HepG2 (cell line): ENCODE results near the gene LIPH. TPM values are rescaled to one million over a fixed set of nuclear protein-coding genes. Genes with fewer than 3 reads are reported as not detected.

Source experiments
- ATAC-seq: fragments of 200-7000 bp; cut with Tn5 transposase; 3 replicates; pipeline ENCODE4 v1.9.1; 2020; ENCODE audit warnings: mild to moderate bottlenecking, moderate library complexity
- BruUV-seq: library from RNA; stranded (reverse); fragments of 400-500 nt; replicated peaks from 2 replicates; lab custom pipeline; 2021; lab: Mats Ljungman, UMichigan
- CTCF ChIA-PET: fragments of 300-600 bp; formaldehyde crosslinking; extraction: SDS; loops from one replicate; lab custom pipeline; 2021; ENCODE audit warnings: low total read pairs, inconsistent platforms, low intra/inter-chr PET ratio; lab: Yijun Ruan, JAX
- POLR2A ChIA-PET: fragments of 350-600 bp; sonication (Branson Sonifier 250); formaldehyde crosslinking; loops from one replicate; lab custom pipeline; 2020; ENCODE audit warnings: antibody characterized with exemption, inconsistent platforms; lab: Yijun Ruan, JAX
- DNase-seq: peaks from one replicate; pipeline ENCODE4 v3.0.0-alpha.2; 2015; ENCODE audit warnings: low spot score
- FAIRE-seq: peaks from 3 replicates; lab custom pipeline; 2011; peaks lifted over from hg19 to GRCh38; lab: Jason Lieb, UNC
- H2AFZ ChIP-seq: one replicate; pipeline ENCODE4 v1.6.1; 2011; ENCODE audit warnings: low read length, inconsistent platforms
- H3K27ac ChIP-seq: fragments of 300-600 bp; 3 replicates; pipeline ENCODE4 v1.8.0; 2011; ENCODE audit warnings: mixed run types, mild to moderate bottlenecking, mixed read lengths, low read length, inconsistent platforms; ENCODE audit not compliant: insufficient read depth; ENCODE audit errors: extremely low read length
- H3K27me3 ChIP-seq, 2 experiments: fragments of 200-600 bp in 1 of 2; 2 replicates in 1 of 2; 3 replicates in 1 of 2; pipeline versions ENCODE4 v1.6.0 to v1.8.0; 2011; ENCODE audit warnings: low read length in 2 of 2, mild to moderate bottlenecking in 2 of 2, moderate library complexity in 2 of 2, inconsistent platforms in 1 of 2; ENCODE audit not compliant: insufficient read depth in 2 of 2, control insufficient read depth in 1 of 2
- H3K36me3 ChIP-seq, 2 experiments: fragments of 200-600 bp in 1 of 2; replicated peaks in 1 of 2; 2 replicates in 1 of 2; 3 replicates in 1 of 2; pipeline versions ENCODE4 v1.5.1 to v1.8.0; 2011; ENCODE audit warnings: low read length in 2 of 2, inconsistent platforms in 1 of 2; ENCODE audit not compliant: insufficient read depth in 2 of 2, control insufficient read depth in 1 of 2
- H3K4me1 ChIP-seq: 2 replicates; pipeline ENCODE4 v1.5.1; 2012; ENCODE audit warnings: low read length, inconsistent platforms; ENCODE audit not compliant: insufficient read depth
- H3K4me2 ChIP-seq: 2 replicates; pipeline ENCODE4 v1.6.0; 2011; ENCODE audit warnings: low read depth, low read length, inconsistent platforms
- H3K4me3 ChIP-seq, 3 experiments: fragments of 200-600 bp in 1 of 3; sonication (generic), shearing (Covaris generic) in 1 of 3; replicated peaks in 1 of 3; 2 replicates each; pipeline ENCODE4 v1.5.1; 2011 to 2016; ENCODE audit warnings: low read length in 3 of 3, inconsistent platforms in 2 of 3, low read depth in 2 of 3, mild to moderate bottlenecking in 2 of 3, control low read depth in 1 of 3, mixed read lengths in 1 of 3; ENCODE audit not compliant: insufficient read depth in 1 of 3
- H3K79me2 ChIP-seq: one replicate; pipeline ENCODE4 v1.6.1; 2011; ENCODE audit warnings: low read length, inconsistent platforms; ENCODE audit not compliant: insufficient read depth
- H3K9ac ChIP-seq: 2 replicates; pipeline ENCODE4 v1.6.0; 2011; ENCODE audit warnings: mild to moderate bottlenecking, low read depth, low read length, inconsistent platforms; ENCODE audit not compliant: insufficient read depth
- H3K9me3 ChIP-seq: 2 replicates; pipeline ENCODE4 v1.5.1; 2012; ENCODE audit warnings: mild to moderate bottlenecking, low read length
- H4K20me1 ChIP-seq: 2 replicates; pipeline ENCODE4 v1.6.0; 2011; ENCODE audit warnings: inconsistent platforms, mild to moderate bottlenecking, low read length, moderate library complexity; ENCODE audit not compliant: insufficient read depth
- NBN ChIP-seq: fragments of 450-650 bp; conservative IDR thresholded peaks from 2 replicates; pipeline ENCODE4 v1.6.1; 2017
- ZNF564 ChIP-seq: sonication (generic); formaldehyde crosslinking; IDR thresholded peaks from 2 replicates; pipeline ENCODE4 v1.8.1; 2023; ENCODE audit warnings: mild to moderate bottlenecking, missing genetic modification reagents
- WGBS: methylation state at CpG from one replicate; pipeline ENCODE4 v1.1.6; 2017; ENCODE audit warnings: low lambda C conversion rate; 5-methylcytosine and 5-hydroxymethylcytosine counted together
- in situ Hi-C: cut with HindIII; loops from 2 replicates; pipeline ENCODE4 v1.10.0; 2017; ENCODE audit warnings: low pct_unique_long_range_greater_than_20kb; ENCODE audit not compliant: extremely low pct_ligation_motif_present
- intact Hi-C: fragments of 100-400 bp; cut with micrococcal nuclease; formaldehyde crosslinking; loops from one replicate; pipeline ENCODE4 v1.10.0; 2022; ENCODE audit not compliant: unreplicated experiment
- polyA plus RNA-seq, 8 experiments: library from polyadenylated mRNA; depleted of rRNA in 3 of 8; stranded (reverse) in 7 of 8; unstranded in 1 of 8; fragments of >200 nt; fragmentation: Illumina TruSeq in 4 of 8; extraction: Trizol in 4 of 8; gene quantifications; 2 replicates each; pipeline versions ENCODE4 v1.2.1 to v1.2.3, GENCODE V29; 2011 to 2016; ENCODE audit warnings: low read depth in 4 of 8, missing spikeins in 1 of 8, mixed read lengths in 1 of 8; ENCODE audit not compliant: insufficient read depth in 1 of 8
- total RNA-seq, 5 experiments: library from RNA; depleted of rRNA; stranded (reverse); fragments of >200 nt; fragmentation: Illumina TruSeq; extraction: Trizol; gene quantifications; 2 replicates each; pipeline ENCODE4 v1.2.3, GENCODE V29; 2016; ENCODE audit warnings: low read depth in 1 of 5

LIPH gene
- total and polyA plus RNA-seq, 2 of the 13 experiments (the other 11 are each of a cell fraction or from before 2014, with no cell fraction given): 0.09 to 0.34 TPM

DNA sequence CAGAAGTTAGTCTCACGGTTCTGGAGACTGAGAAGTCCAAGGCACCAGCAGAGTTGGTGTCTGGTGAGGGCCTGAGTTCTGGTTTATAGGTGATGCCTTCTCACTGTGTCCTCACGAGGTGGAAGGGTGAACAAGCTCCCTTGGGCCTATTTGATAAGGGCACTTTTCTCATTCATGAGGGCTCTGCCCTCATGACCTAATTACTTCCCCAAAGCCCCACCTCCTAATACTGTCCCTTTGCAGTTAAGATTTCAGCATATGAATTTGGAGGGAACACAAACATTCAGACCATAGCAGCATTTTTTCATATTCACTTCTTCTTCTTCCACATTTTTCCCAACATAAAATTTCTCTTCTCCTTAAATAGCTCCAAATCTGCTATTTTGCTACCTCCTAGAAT is 95.0 kb downstream of the LIPH start:
- Histone ChIP-seq H3K27ac (no peak overlapping the region), H3K9ac (no peak overlapping the region), H4K20me1 (no peaks in the 10 kb centered on the region), H3K4me3 (no peak overlapping the region), H3K9me3 (no peaks in the 10 kb centered on the region), H3K4me1 (no peaks in the 10 kb centered on the region), H3K27me3 (no peaks in the 10 kb centered on the region), H3K4me2 (no peak overlapping the region)
- 100% methylated on average over 1 of the region's 2 CpGs for whole genome bisulfite sequencing
- no peak for TF ChIP-seq NBN
- 0 out of 2 replicates have a peak, but pooled peaks have one; percentile 30 for TF ChIP-seq ZNF564 (CRISPR knock-in tag)
- TF ChIP-seq, all 625 proteins: peak for 1
- in situ Hi-C loops (no loop called here), intact Hi-C loops (no loop called here)
- Histone ChIP-seq H3K79me2 (no peaks in the 10 kb centered on the region), H3K36me3 (peaks cover 5 to 34% of the 10 kb centered on the region in 2 experiments; a peak in 4 of 5 replicates), H2AFZ (no peak overlapping the region)
- no peak for DNase-seq
- CTCF ChIA-PET: no interaction called here
- no peak for FAIRE-seq
- POLR2A ChIA-PET: no interaction called here
- TSS peak; percentile 28 for BruUV-seq
- ATAC-seq: no peak

Other genes starting within 250 kb of the LIPH start
- 26.5 and 34.2 TPM in 2 replicates for gene MAP3K13, start 189.5 kb downstream of the LIPH start, total RNA-seq (2016; rRNA removed; fragmentation: Illumina TruSeq; extraction: Trizol)
- gene MAP3K13, start 189.5 kb downstream of the LIPH start, polyA plus RNA-seq (2011; rRNA removed): 17.3 and 24.2 TPM in 2 replicates
- gene TMEM41A, start 53.6 kb downstream of the LIPH start, total RNA-seq (2016; rRNA removed; fragmentation: Illumina TruSeq; extraction: Trizol): 24.2 and 40.0 TPM in 2 replicates
- 27.9 and 30.0 TPM in 2 replicates for gene TMEM41A, start 53.6 kb downstream of the LIPH start, polyA plus RNA-seq (2011; rRNA removed)
- 46.2 and 62.6 TPM in 2 replicates for gene SENP2, start 33.7 kb upstream of the LIPH start, total RNA-seq (2016; rRNA removed; fragmentation: Illumina TruSeq; extraction: Trizol)
- gene SENP2, start 33.7 kb upstream of the LIPH start, polyA plus RNA-seq (2011; rRNA removed): 5.1 and 7.7 TPM in 2 replicates